ENCODE data around the gene PADI3. TPM values are rescaled to one million over a fixed set of nuclear protein-coding genes. Genes with fewer than 3 reads are reported as not detected.

The PADI3 gene
- total and polyA plus RNA-seq, 2 of the 13 experiments (the other 11 are each of a cell fraction or from before 2014, with no cell fraction given): not detected

- no peak overlapping the region for H3K27ac ChIP-seq (ENCODE audit: extremely low read length, insufficient read depth, low read length)
- peaks cover 0 to 3% of the 10 kb centered on the region in 2 experiments; a peak in 1 of 5 replicates for H3K27me3 ChIP-seq (ENCODE audit: control insufficient read depth in 1 of 2, insufficient read depth in 2 of 2, low read length in 2 of 2)
- DNase-seq (ENCODE audit: low spot score): no peak
- H4K20me1 ChIP-seq (ENCODE audit: insufficient read depth, low read length): no peaks in the 10 kb centered on the region
- 37% methylated on average over 6 of the region's 7 CpGs for WGBS (ENCODE audit: low lambda C conversion rate)
- H3K9me3 ChIP-seq (ENCODE audit: low read length): no peaks in the 10 kb centered on the region
- H3K36me3 ChIP-seq (replicated peaks in 1 of 2; ENCODE audit: control insufficient read depth in 1 of 2, insufficient read depth in 2 of 2, low read length in 2 of 2): no peaks in the 10 kb centered on the region
- no peak overlapping the region for H3K4me3 ChIP-seq (replicated peaks in 1 of 3; ENCODE audit: insufficient read depth in 1 of 3, low read depth in 2 of 3, low read length in 3 of 3)
- H3K79me2 ChIP-seq (ENCODE audit: insufficient read depth, low read length): no peaks in the 10 kb centered on the region
- no peak for FAIRE-seq
- TF ChIP-seq, protein P1, sequence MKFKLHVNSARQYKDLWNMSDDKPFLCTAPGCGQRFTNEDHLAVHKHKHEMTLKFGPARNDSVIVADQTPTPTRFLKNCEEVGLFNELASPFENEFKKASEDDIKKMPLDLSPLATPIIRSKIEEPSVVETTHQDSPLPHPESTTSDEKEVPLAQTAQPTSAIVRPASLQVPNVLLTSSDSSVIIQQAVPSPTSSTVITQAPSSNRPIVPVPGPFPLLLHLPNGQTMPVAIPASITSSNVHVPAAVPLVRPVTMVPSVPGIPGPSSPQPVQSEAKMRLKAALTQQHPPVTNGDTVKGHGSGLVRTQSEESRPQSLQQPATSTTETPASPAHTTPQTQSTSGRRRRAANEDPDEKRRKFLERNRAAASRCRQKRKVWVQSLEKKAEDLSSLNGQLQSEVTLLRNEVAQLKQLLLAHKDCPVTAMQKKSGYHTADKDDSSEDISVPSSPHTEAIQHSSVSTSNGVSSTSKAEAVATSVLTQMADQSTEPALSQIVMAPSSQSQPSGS (CRISPR knock-in tag; IDR thresholded peaks at IDR 0.05): no peak
- no peak for TF ChIP-seq SOX13 (IDR thresholded peaks at IDR 0.05)
- TF ChIP-seq SOX13 (CRISPR knock-in tag; conservative IDR thresholded peaks at IDR 0.05 in 1 of 2, IDR thresholded peaks at IDR 0.05 in 1 of 2): no peak
- no peak for TF ChIP-seq ZNF781 (CRISPR knock-in tag; IDR thresholded peaks at IDR 0.05; ENCODE audit: borderline replicate concordance, not compliant biosample characterization)
- TF ChIP-seq ZNF331 (CRISPR knock-in tag; IDR thresholded peaks at IDR 0.05): no peak
- no peak for TF ChIP-seq ZNF414 (CRISPR knock-in tag; IDR thresholded peaks at IDR 0.05)
- TF ChIP-seq CAMTA2 (CRISPR knock-in tag; IDR thresholded peaks at IDR 0.05; ENCODE audit: borderline replicate concordance): no peak
- no peak for TF ChIP-seq EHMT2 (IDR thresholded peaks at IDR 0.05; ENCODE audit: borderline replicate concordance, low read depth, low read length)
- TF ChIP-seq ZNF674 (CRISPR knock-in tag; IDR thresholded peaks at IDR 0.05; ENCODE audit: low read depth): no peak
- TF ChIP-seq, protein P2, sequence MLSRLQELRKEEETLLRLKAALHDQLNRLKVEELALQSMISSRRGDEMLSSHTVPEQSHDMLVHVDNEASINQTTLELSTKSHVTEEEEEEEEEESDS (CRISPR knock-in tag; IDR thresholded peaks at IDR 0.05; ENCODE audit: borderline replicate concordance): no peak
- no peak for TF ChIP-seq ZNF30 (CRISPR knock-in tag; IDR thresholded peaks at IDR 0.05)
- no peak for TF ChIP-seq HMG20A (CRISPR knock-in tag; IDR thresholded peaks at IDR 0.05; ENCODE audit: borderline replicate concordance)
- TF ChIP-seq GTF2F1 (IDR thresholded peaks at IDR 0.05; ENCODE audit: low read length): no peak
- no peak for TF ChIP-seq SAFB2 (CRISPR knock-in tag; IDR thresholded peaks at IDR 0.05; ENCODE audit: borderline replicate concordance, low read depth)
- no peak for TF ChIP-seq RBM22 (optimal IDR thresholded peaks at IDR 0.05; ENCODE audit: low read length)
- no peak for TF ChIP-seq CENPT (CRISPR knock-in tag; IDR thresholded peaks at IDR 0.05; ENCODE audit: low read depth)
- no peak for TF ChIP-seq SMARCE1 (IDR thresholded peaks at IDR 0.05; ENCODE audit: borderline replicate concordance)
- TF ChIP-seq, protein P3, sequence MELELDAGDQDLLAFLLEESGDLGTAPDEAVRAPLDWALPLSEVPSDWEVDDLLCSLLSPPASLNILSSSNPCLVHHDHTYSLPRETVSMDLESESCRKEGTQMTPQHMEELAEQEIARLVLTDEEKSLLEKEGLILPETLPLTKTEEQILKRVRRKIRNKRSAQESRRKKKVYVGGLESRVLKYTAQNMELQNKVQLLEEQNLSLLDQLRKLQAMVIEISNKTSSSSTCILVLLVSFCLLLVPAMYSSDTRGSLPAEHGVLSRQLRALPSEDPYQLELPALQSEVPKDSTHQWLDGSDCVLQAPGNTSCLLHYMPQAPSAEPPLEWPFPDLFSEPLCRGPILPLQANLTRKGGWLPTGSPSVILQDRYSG (CRISPR knock-in tag; IDR thresholded peaks at IDR 0.05): no peak
- no peak overlapping the region for H3K9ac ChIP-seq (ENCODE audit: insufficient read depth, low read depth, low read length)
- H3K4me2 ChIP-seq (ENCODE audit: low read depth, low read length): no peak overlapping the region
- no peaks in the 10 kb centered on the region for H3K4me1 ChIP-seq (ENCODE audit: insufficient read depth, low read length)
- intact Hi-C loops (cut with micrococcal nuclease; ENCODE audit: unreplicated experiment): no loop called here
- no peak for ATAC-seq
- in situ Hi-C loops (cut with HindIII; ENCODE audit: extremely low pct_ligation_motif_present, low pct_unique_long_range_greater_than_20kb): no loop called here
- CTCF ChIA-PET (ENCODE audit: low intra/inter-chr PET ratio, low total read pairs): interaction anchor here (0.6 kb wide), 1 partner anchor 38 kb away, joined by 3 read pairs; no protein-coding TSS in a partner anchor
- no peak overlapping the region for H2AFZ ChIP-seq (ENCODE audit: low read length)
- POLR2A ChIA-PET: no interaction called here
- BruUV-seq (replicated peaks): no TSS peak
Observed at GRCh38 chr1:17297991-17298390, 49.1 kb downstream of the PADI3 start.

Measured in HepG2 (cell line).